ENCODE data around the gene PRR20G.

- TF ChIP-seq USF1 (IDR thresholded peaks at IDR 0.05; ENCODE audit: borderline replicate concordance, extremely low read length, insufficient read depth, low read depth, low read length): no peak
- TF ChIP-seq CTCF (IDR thresholded peaks at IDR 0.05 in 2 of 3, conservative IDR thresholded peaks at IDR 0.05 in 1 of 3; ENCODE audit: control insufficient read depth in 2 of 3, extremely low read depth in 1 of 3, insufficient read depth in 1 of 3, low read depth in 3 of 3, low read length in 3 of 3): no peak
- no peak for TF ChIP-seq ZNF384 (IDR thresholded peaks at IDR 0.05; ENCODE audit: borderline replicate concordance, low read depth, low read length)
- TF ChIP-seq, protein P1, sequence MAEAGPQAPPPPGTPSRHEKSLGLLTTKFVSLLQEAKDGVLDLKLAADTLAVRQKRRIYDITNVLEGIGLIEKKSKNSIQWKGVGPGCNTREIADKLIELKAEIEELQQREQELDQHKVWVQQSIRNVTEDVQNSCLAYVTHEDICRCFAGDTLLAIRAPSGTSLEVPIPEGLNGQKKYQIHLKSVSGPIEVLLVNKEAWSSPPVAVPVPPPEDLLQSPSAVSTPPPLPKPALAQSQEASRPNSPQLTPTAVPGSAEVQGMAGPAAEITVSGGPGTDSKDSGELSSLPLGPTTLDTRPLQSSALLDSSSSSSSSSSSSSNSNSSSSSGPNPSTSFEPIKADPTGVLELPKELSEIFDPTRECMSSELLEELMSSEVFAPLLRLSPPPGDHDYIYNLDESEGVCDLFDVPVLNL (IDR thresholded peaks at IDR 0.05; ENCODE audit: low read depth, low read length): no peak
- TF ChIP-seq HDAC2 (IDR thresholded peaks at IDR 0.05): no peak
Measured at GRCh38 chr3:127263586-127264231, 24.1 kb downstream of the PRR20G start.
